K562 (cell line): ENCODE data around the gene SLC8A1. TPM values are rescaled to one million over a fixed set of nuclear protein-coding genes. Genes with fewer than 3 reads are reported as not detected.
"Not testable (repeated sequence)": the region's sequence is repeated elsewhere in the genome, so short reads cannot be mapped to it uniquely, and the experiment has no call there.

Experiments
- ATAC-seq: fragments of 200-7000 bp; cut with Tn5 transposase; 3 replicates; pipeline ENCODE4 v1.9.1; 2020; ENCODE audit warnings: moderate library complexity
- BruUV-seq: library from RNA; stranded (reverse); fragments of 400-500 nt; replicated peaks from 2 replicates; lab custom pipeline; 2021; lab: Mats Ljungman, UMichigan
- CTCF ChIA-PET: fragments of 300-600 bp; formaldehyde crosslinking; extraction: SDS; loops from one replicate; lab custom pipeline; 2021; ENCODE audit warnings: low intra/inter-chr PET ratio; lab: Yijun Ruan, JAX
- POLR2A ChIA-PET: fragments of 300-600, 350-650 bp; sonication (Branson Sonifier 250); formaldehyde crosslinking; extraction: SDS; loops from one replicate; lab custom pipeline; 2021; ENCODE audit warnings: antibody characterized with exemption, inconsistent platforms; lab: Yijun Ruan, JAX
- DNase-seq, 4 experiments: peaks; one replicate each; pipeline versions ENCODE4 v3.0.0 to v3.0.0-alpha.2; 2011 to 2018; ENCODE audit warnings: low spot score in 3 of 4, mixed read lengths in 3 of 4; ENCODE audit errors: extremely low read depth in 1 of 4
- FAIRE-seq: peaks from 2 replicates; lab custom pipeline; 2011; peaks lifted over from hg19 to GRCh38; lab: Jason Lieb, UNC
- H2AFZ ChIP-seq: 2 replicates; pipeline ENCODE4 v1.6.0; 2011; ENCODE audit warnings: low read depth, low read length, control low read depth, inconsistent platforms
- H3K27ac ChIP-seq: fragments of 200-600 bp; 3 replicates; pipeline ENCODE4 v1.8.0; 2011; ENCODE audit warnings: low read depth, mild to moderate bottlenecking, control low read depth, inconsistent platforms, low read length, moderate library complexity, mixed read lengths; ENCODE audit errors: extremely low read depth
- H3K27me3 ChIP-seq, 2 experiments: fragments of 300-600 bp in 1 of 2; 2 replicates in 1 of 2; 3 replicates in 1 of 2; pipeline versions ENCODE4 v1.6.0 to v1.8.0; 2011; ENCODE audit warnings: inconsistent platforms in 2 of 2, low read length in 2 of 2, mild to moderate bottlenecking in 1 of 2, mixed read lengths in 1 of 2, moderate library complexity in 1 of 2; ENCODE audit not compliant: control insufficient read depth in 2 of 2, insufficient read depth in 2 of 2
- H3K36me3 ChIP-seq: fragments of 300-600 bp; 3 replicates; pipeline ENCODE4 v1.8.0; 2011; ENCODE audit warnings: mild to moderate bottlenecking, low read length, inconsistent platforms; ENCODE audit not compliant: control insufficient read depth, insufficient read depth
- H3K4me1 ChIP-seq, 2 experiments: fragments of 200-600 bp in 1 of 2; replicated peaks in 1 of 2; 2 replicates in 1 of 2; 3 replicates in 1 of 2; pipeline versions ENCODE4 v1.5.1 to v1.8.0; 2011; ENCODE audit warnings: inconsistent platforms in 2 of 2, low read length in 2 of 2, mild to moderate bottlenecking in 1 of 2, mixed read lengths in 1 of 2, moderate library complexity in 1 of 2; ENCODE audit not compliant: control insufficient read depth in 2 of 2, insufficient read depth in 2 of 2
- H3K4me2 ChIP-seq: 2 replicates; pipeline ENCODE4 v1.6.1; 2011; ENCODE audit warnings: low read length, control low read depth, inconsistent platforms, mixed read lengths; ENCODE audit not compliant: insufficient read depth
- H3K4me3 ChIP-seq: fragments of 200-600 bp; sonication (generic), shearing (Covaris generic); 2 replicates; pipeline ENCODE4 v1.5.1; 2016; ENCODE audit warnings: control low read depth, inconsistent platforms
- H3K79me2 ChIP-seq: fragments of 200-600 bp; 3 replicates; pipeline ENCODE4 v1.8.0; 2011; ENCODE audit warnings: low read length, inconsistent platforms; ENCODE audit not compliant: control insufficient read depth, insufficient read depth
- H3K9ac ChIP-seq, 2 experiments: 2 replicates each; pipeline versions ENCODE4 v1.6.0 to v1.6.1; 2011; ENCODE audit warnings: low read depth in 2 of 2, low read length in 2 of 2, control low read depth in 1 of 2, inconsistent platforms in 1 of 2, mild to moderate bottlenecking in 1 of 2, mixed read lengths in 1 of 2; ENCODE audit not compliant: insufficient read depth in 1 of 2
- H3K9me1 ChIP-seq: one replicate; pipeline ENCODE4 v1.6.0; 2011; ENCODE audit warnings: inconsistent platforms, mild to moderate bottlenecking, low read length, moderate library complexity; ENCODE audit not compliant: control insufficient read depth, insufficient read depth
- H3K9me3 ChIP-seq: replicated peaks from 2 replicates; pipeline ENCODE4 v1.5.1; 2011; ENCODE audit warnings: low read depth, low read length, inconsistent platforms; ENCODE audit not compliant: control insufficient read depth, insufficient read depth
- H4K20me1 ChIP-seq: replicated peaks from 2 replicates; pipeline ENCODE4 v1.6.1; 2011; ENCODE audit warnings: low read length, inconsistent platforms, mixed read lengths; ENCODE audit not compliant: control insufficient read depth, insufficient read depth
- RCOR1 ChIP-seq, 2 experiments: IDR thresholded peaks; 2 replicates each; pipeline ENCODE4 v1.6.1; 2012; ENCODE audit warnings: low read depth in 2 of 2, low read length in 2 of 2, borderline replicate concordance in 1 of 2, improper control_type of control experiment in 1 of 2
- SMC3 ChIP-seq: conservative IDR thresholded peaks from 2 replicates; pipeline ENCODE4 v1.6.1; 2011; ENCODE audit warnings: low read depth, low read length, improper control_type of control experiment; ENCODE audit not compliant: insufficient read depth
- SRSF7 ChIP-seq: fragments of 200-400 bp; formaldehyde crosslinking; optimal IDR thresholded peaks from 2 replicates; pipeline ENCODE3; 2017; ENCODE audit warnings: mild to moderate bottlenecking, low read depth, low read length
- ZNF584 ChIP-seq: fragments of 200-800 bp; sonication (Bioruptor generic); IDR thresholded peaks from 2 replicates; pipeline ENCODE4 v1.6.1; 2016; ENCODE audit warnings: low read depth, mild to moderate bottlenecking, missing genetic modification characterization, missing compliant biosample characterization
- WGBS: fragments of 100-300 bp; shearing (Covaris generic); methylation state at CpG from one replicate; pipeline ENCODE4 v1.1.6; 2016; ENCODE audit warnings: low coverage, mixed read lengths; ENCODE audit not compliant: insufficient coverage; ENCODE audit errors: missing lambda C conversion rate; 5-methylcytosine and 5-hydroxymethylcytosine counted together
- in situ Hi-C: fragments of 300-500 bp; cut with MboI; formaldehyde crosslinking; loops from 4 replicates; pipeline ENCODE4 v1.15.0; 2018; ENCODE audit warnings: inconsistent platforms, mixed read lengths
- intact Hi-C: fragments of 100-400 bp; cut with micrococcal nuclease; formaldehyde crosslinking; loops from 2 replicates; pipeline ENCODE4 v1.14.2; 2022
- polyA plus RNA-seq, 8 experiments: library from polyadenylated mRNA; depleted of rRNA in 4 of 8; stranded (reverse) in 5 of 8; unstranded in 3 of 8; fragments of >200 nt; fragmentation: Nextera tagmentation in 2 of 8; fragmentation: Illumina TruSeq in 1 of 8; extraction: Ambion mirVana in 2 of 8; extraction: Trizol in 1 of 8; gene quantifications; 2 replicates each; pipeline versions ENCODE4 v1.2.1 to v1.2.3, GENCODE V29; 2011 to 2014; ENCODE audit warnings: inconsistent platforms in 1 of 8, missing spikeins in 1 of 8
- total RNA-seq, 7 experiments: library from RNA; depleted of rRNA in 6 of 7; stranded (reverse); fragments of >200 nt in 6 of 7; fragmentation: Illumina TruSeq in 2 of 7; extraction: Trizol in 2 of 7; gene quantifications; 2 replicates each; pipeline versions ENCODE4 v1.2.1 to v1.2.3, GENCODE V29; 2011 to 2021; ENCODE audit warnings: low replicate concordance in 1 of 7
- TF ChIP-seq, protein P1 (sequence below), 2 experiments: fragments of 450-650 bp; IDR thresholded peaks; 2 replicates each; pipeline ENCODE4 v1.6.1; 2016

Gene SLC8A1
- total and polyA plus RNA-seq, 9 of the 15 experiments (the other 6 are each of a cell fraction or from before 2014, with no cell fraction given): not detected

DNA sequence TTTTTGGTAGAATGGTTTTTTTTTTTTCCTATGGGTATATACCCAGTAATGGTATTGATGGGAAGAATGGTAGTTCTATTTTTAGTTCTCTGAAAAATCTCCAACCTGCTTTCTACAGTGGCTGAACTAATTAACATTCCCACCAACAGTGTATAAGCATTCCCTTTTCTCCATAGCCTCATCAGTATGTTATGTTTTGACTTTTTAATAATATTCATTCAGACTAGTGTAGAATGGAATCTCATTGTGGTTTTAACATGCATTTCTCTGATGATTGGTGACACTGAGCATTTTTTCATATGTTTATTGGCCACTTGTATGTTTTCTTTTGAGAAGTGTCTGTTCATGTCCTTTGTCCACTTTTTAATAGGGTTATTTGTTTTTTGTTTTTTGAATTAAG lies 378.6 kb downstream of the SLC8A1 start:
- H4K20me1 ChIP-seq, POLR2A ChIA-PET, H3K27me3 ChIP-seq, H3K27ac ChIP-seq, DNase-seq, in situ Hi-C loops, H3K4me2 ChIP-seq, H3K9me3 ChIP-seq, H3K4me1 ChIP-seq, FAIRE-seq, CTCF ChIA-PET, H3K4me3 ChIP-seq, H3K79me2 ChIP-seq, H3K9me1 ChIP-seq, BruUV-seq, ATAC-seq, H3K36me3 ChIP-seq, intact Hi-C loops, H3K9ac ChIP-seq, H2AFZ ChIP-seq: not testable (repeated sequence)

GRCh38 chr2:40072442-40073232 lies 379.3 kb downstream of the SLC8A1 start:
- WGBS: under 1% methylated on average over 12 of the region's 12 CpGs
- no peak for DNase-seq
- Histone ChIP-seq H3K9ac (no peak overlapping the region), H3K27me3 (no peaks in the 10 kb centered on the region), H3K9me3 (no peaks in the 10 kb centered on the region), H4K20me1 (no peaks in the 10 kb centered on the region), H3K4me2 (no peak overlapping the region), H2AFZ (no peak overlapping the region), H3K4me3 (no peak overlapping the region), H3K4me1 (no peaks in the 10 kb centered on the region), H3K9me1 (no peaks in the 10 kb centered on the region), H3K27ac (no peak overlapping the region), H3K36me3 (no peaks in the 10 kb centered on the region), H3K79me2 (no peaks in the 10 kb centered on the region)
- in situ Hi-C loops (no loop called here), intact Hi-C loops (no loop called here)
- BruUV-seq: no TSS peak
- POLR2A ChIA-PET: interaction anchor here (0.6 kb wide), 1 partner anchor 49 kb away, joined by 3 read pairs; no protein-coding TSS in a partner anchor
- TF ChIP-seq, protein P1, sequence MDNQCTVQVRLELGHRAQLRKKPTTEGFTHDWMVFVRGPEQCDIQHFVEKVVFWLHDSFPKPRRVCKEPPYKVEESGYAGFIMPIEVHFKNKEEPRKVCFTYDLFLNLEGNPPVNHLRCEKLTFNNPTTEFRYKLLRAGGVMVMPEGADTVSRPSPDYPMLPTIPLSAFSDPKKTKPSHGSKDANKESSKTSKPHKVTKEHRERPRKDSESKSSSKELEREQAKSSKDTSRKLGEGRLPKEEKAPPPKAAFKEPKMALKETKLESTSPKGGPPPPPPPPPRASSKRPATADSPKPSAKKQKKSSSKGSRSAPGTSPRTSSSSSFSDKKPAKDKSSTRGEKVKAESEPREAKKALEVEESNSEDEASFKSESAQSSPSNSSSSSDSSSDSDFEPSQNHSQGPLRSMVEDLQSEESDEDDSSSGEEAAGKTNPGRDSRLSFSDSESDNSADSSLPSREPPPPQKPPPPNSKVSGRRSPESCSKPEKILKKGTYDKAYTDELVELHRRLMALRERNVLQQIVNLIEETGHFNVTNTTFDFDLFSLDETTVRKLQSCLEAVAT (IDR thresholded peaks at IDR 0.05): no peak
- no peak for TF ChIP-seq RCOR1 (IDR thresholded peaks at IDR 0.05; ENCODE audit: borderline replicate concordance in 1 of 2, low read depth in 2 of 2, low read length in 2 of 2)
- TF ChIP-seq SRSF7: no peak
- TF ChIP-seq ZNF584 (CRISPR knock-in tag): no peak
- no peak for TF ChIP-seq SMC3
- CTCF ChIA-PET: no interaction called here
- no peak for FAIRE-seq
- ATAC-seq: no peak
